SK-N-MC (cell line): ENCODE measurements around the gene DDX6.

Experiments used
- EZH2 ChIP-seq: fragments of 200-600 bp; sonication (generic); IDR thresholded peaks from one replicate; pipeline ENCODE4 v1.6.1; 2017; ENCODE audit warnings: antibody characterized with exemption
- FOXP2 ChIP-seq: optimal IDR thresholded peaks from 2 replicates; pipeline ENCODE3; 2011; ENCODE audit warnings: mild to moderate bottlenecking, moderate library complexity; ENCODE audit not compliant: insufficient read depth; ENCODE audit errors: extremely low read length, control extremely low read depth
- POLR2AphosphoS5 ChIP-seq: IDR thresholded peaks from 2 replicates; pipeline ENCODE4 v1.6.1; 2012; ENCODE audit warnings: mild to moderate bottlenecking, low read depth, low read length, borderline replicate concordance

DNA sequence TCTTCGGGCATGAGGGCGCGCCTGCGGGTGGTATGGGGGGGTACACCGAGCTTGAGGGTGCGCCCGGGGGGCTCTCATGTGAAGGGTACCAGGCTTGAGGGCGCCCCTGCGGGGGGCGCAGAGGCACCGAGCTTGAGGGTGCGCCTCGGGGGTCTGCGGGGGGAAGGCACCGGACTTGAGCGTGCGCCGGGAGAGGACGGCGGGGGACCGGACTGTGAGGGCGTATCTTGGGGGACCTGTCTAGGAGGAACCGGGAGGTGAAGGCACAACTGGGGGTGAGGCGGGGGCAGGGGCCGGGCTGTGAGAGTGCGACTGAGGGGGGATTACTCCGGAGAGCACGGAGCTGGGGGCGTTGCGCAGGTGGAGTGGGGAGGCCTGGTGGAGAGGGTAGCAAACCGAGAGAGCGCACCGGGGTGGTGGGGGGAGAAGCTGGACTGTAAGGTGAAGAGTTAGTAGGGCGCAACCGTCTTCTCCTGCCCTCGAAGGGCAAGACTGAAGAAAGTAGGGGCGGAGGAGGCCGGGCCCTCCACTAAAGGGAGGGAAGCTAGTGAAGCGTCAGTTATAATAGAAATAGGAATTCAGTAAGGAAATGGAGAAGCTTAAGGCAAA is 1.1 kb upstream of the DDX6 start:
- TF ChIP-seq POLR2AphosphoS5 (no peak), FOXP2 (no peak), EZH2 (no peak)
